T-helper 22 cell (primary cell): Measurements from ENCODE around the gene SLC34A3.
A peak's percentile ranks its signal among the peaks of the same experiment; 100 is the strongest.
"Not testable (repeated sequence)": the region's sequence is repeated elsewhere in the genome, so short reads cannot be mapped to it uniquely, and the experiment has no call there.

Experiments used
- DNase-seq: peaks from one replicate; pipeline ENCODE4 v3.0.0-alpha.2; 2020; ENCODE audit warnings: low read depth

SLC34A3 gene

GRCh38 chr9:137241490-137242268 lies 11.0 kb downstream of the SLC34A3 start:
- peak; percentile 61 for DNase-seq

- DNase-seq: no peak
Observed at GRCh38 chr9:137242269-137243203, 11.8 kb downstream of the SLC34A3 start.

- DNase-seq: not testable (repeated sequence)
Observed at GRCh38 chr9:137243266-137243625, 12.5 kb downstream of the SLC34A3 start.

GRCh38 chr9:137243626-137244485 lies 13.2 kb downstream of the SLC34A3 start:
- DNase-seq: no peak

GRCh38 chr9:137244486-137245449 lies 14.1 kb downstream of the SLC34A3 start:
- no peak for DNase-seq

GRCh38 chr9:137245450-137246421 lies 15.0 kb downstream of the SLC34A3 start:
- no peak for DNase-seq

GRCh38 chr9:137247135-137247915 lies 16.6 kb downstream of the SLC34A3 start:
- no peak for DNase-seq

- DNase-seq: no peak
Observed at GRCh38 chr9:137247916-137248175, 17.1 kb downstream of the SLC34A3 start.

- DNase-seq: no peak
Observed at GRCh38 chr9:137250329-137251193, 19.9 kb downstream of the SLC34A3 start.

- DNase-seq: no peak
Observed at GRCh38 chr9:137251194-137251461, 20.4 kb downstream of the SLC34A3 start, which contains the start of gene STPG3. Gene STPG3, plus strand, starts transcription at chr9:137251286. Its CDS starts 1 bp downstream, at chr9:137251287.

GRCh38 chr9:137251490-137252268 lies 21.0 kb downstream of the SLC34A3 start:
- DNase-seq: no peak

- no peak for DNase-seq
Observed at GRCh38 chr9:137252555-137253506, 22.1 kb downstream of the SLC34A3 start.

- DNase-seq: no peak
Observed at GRCh38 chr9:137253717-137254623, 23.3 kb downstream of the SLC34A3 start.

GRCh38 chr9:137254624-137255447 lies 24.1 kb downstream of the SLC34A3 start, which contains the start of gene NELFB:
Gene NELFB, plus strand, starts transcription at chr9:137255327.
- DNase-seq: peak; percentile 90
